Muscle of leg (tissue), 11 donors: ENCODE data around the gene RAMACL. TPM values are rescaled to one million over a fixed set of nuclear protein-coding genes. Genes with fewer than 3 reads are reported as not detected.

ENCODE experiments used
- DNase-seq: peaks from one replicate; pipeline ENCODE4 v3.0.0; 2013
- H3K27ac ChIP-seq: one replicate; pipeline ENCODE4 v1.5.1; 2013; ENCODE audit warnings: mild to moderate bottlenecking, low read length, control low read depth
- H3K27me3 ChIP-seq: one replicate; pipeline ENCODE4 v1.6.1; 2013; ENCODE audit warnings: low read length; ENCODE audit not compliant: control insufficient read depth, insufficient read depth
- H3K36me3 ChIP-seq: one replicate; pipeline ENCODE4 v1.6.1; 2013; ENCODE audit warnings: low read length; ENCODE audit not compliant: control insufficient read depth, insufficient read depth
- H3K4me1 ChIP-seq: one replicate; pipeline ENCODE4 v1.6.1; 2013; ENCODE audit warnings: low read length; ENCODE audit not compliant: control insufficient read depth, insufficient read depth
- H3K4me3 ChIP-seq: one replicate; pipeline ENCODE4 v1.5.1; 2013; ENCODE audit warnings: low read length, control low read depth
- H3K9me3 ChIP-seq: replicated peaks from 2 replicates; pipeline ENCODE4 v1.6.1; 2013; ENCODE audit warnings: low read depth, low read length; ENCODE audit not compliant: control insufficient read depth
- WGBS: methylation state at CpG from one replicate; pipeline ENCODE4 v1.1.5; 2013; ENCODE audit warnings: missing lambda C conversion rate; ENCODE audit not compliant: insufficient coverage; 5-methylcytosine and 5-hydroxymethylcytosine counted together
- polyA plus RNA-seq, 8 donors: library from polyadenylated mRNA; unstranded; fragments of 120-200 nt; gene quantifications; one replicate each; pipeline versions ENCODE4 v1.2.1 to v1.2.3, GENCODE V29; 2013; ENCODE audit warnings: inconsistent platforms in 1 of 8, low replicate concordance in 1 of 8; ENCODE audit not compliant: insufficient read length in 8 of 8, insufficient read depth in 1 of 8
- total RNA-seq: library from RNA; stranded (reverse); fragments of 120-200 nt; gene quantifications from one replicate; pipeline ENCODE4 v1.2.4, GENCODE V29; 2013

RAMACL gene
- total and polyA plus RNA-seq, 9 donors: 0.11 to 0.71 (median 0.15) TPM; not detected in 3

GRCh38 chr6:166618866-166619761 lies 32.6 kb upstream of the RAMACL start:
- Histone ChIP-seq H3K4me1 (peaks cover 37% of the 10 kb centered on the region), H3K27ac (no peak overlapping the region), H3K9me3 (no peaks in the 10 kb centered on the region), H3K27me3 (no peaks in the 10 kb centered on the region), H3K36me3 (peaks cover 14% of the 10 kb centered on the region), H3K4me3 (no peak overlapping the region)
- no peak for DNase-seq
- WGBS: 78% methylated on average over 17 of the region's 27 CpGs

- WGBS: 100% methylated on average over 2 of the region's 4 CpGs
- H3K27ac ChIP-seq: no peak overlapping the region
Observed at GRCh38 chr6:166618251-166618650, 31.8 kb upstream of the RAMACL start.

GRCh38 chr6:166617359-166617758 lies 30.9 kb upstream of the RAMACL start:
- Histone ChIP-seq H3K36me3 (peaks cover 14% of the 10 kb centered on the region), H3K4me3 (no peak overlapping the region), H3K27ac (no peak overlapping the region), H3K27me3 (no peaks in the 10 kb centered on the region), H3K4me1 (peaks cover 53% of the 10 kb centered on the region), H3K9me3 (no peaks in the 10 kb centered on the region)
- WGBS: 87% methylated on average over 6 of the region's 7 CpGs
- no peak for DNase-seq

More at GRCh38 chr6:166618251-166618650, 31.8 kb upstream of the RAMACL start:
- DNase-seq: no peak
- Histone ChIP-seq H3K4me3 (no peak overlapping the region), H3K9me3 (no peaks in the 10 kb centered on the region), H3K36me3 (peaks cover 14% of the 10 kb centered on the region), H3K4me1 (peaks cover 44% of the 10 kb centered on the region), H3K27me3 (no peaks in the 10 kb centered on the region)

GRCh38 chr6:166616261-166617238 lies 30.1 kb upstream of the RAMACL start:
- H3K4me1 ChIP-seq: peaks cover 61% of the 10 kb centered on the region

GRCh38 chr6:166615059-166615770 lies 28.7 kb upstream of the RAMACL start:
- 87% methylated on average over 14 of the region's 21 CpGs for WGBS
- no peak overlapping the region for H3K4me3 ChIP-seq
- DNase-seq: no peak
- peaks cover 14% of the 10 kb centered on the region for H3K36me3 ChIP-seq
- H3K9me3 ChIP-seq: no peaks in the 10 kb centered on the region
- H3K27me3 ChIP-seq: no peaks in the 10 kb centered on the region
- peak overlapping the region; percentile 3 for H3K27ac ChIP-seq
- H3K4me1 ChIP-seq: peaks cover 56% of the 10 kb centered on the region

More at GRCh38 chr6:166616261-166617238, 30.1 kb upstream of the RAMACL start:
- no peaks in the 10 kb centered on the region for H3K9me3 ChIP-seq
- no peak overlapping the region for H3K27ac ChIP-seq
- WGBS: 94% methylated on average over 15 of the region's 22 CpGs
- no peak overlapping the region for H3K4me3 ChIP-seq
- H3K36me3 ChIP-seq: peaks cover 14% of the 10 kb centered on the region
- H3K27me3 ChIP-seq: no peaks in the 10 kb centered on the region
- DNase-seq: no peak

GRCh38 chr6:166614589-166614988 lies 28.1 kb upstream of the RAMACL start:
- peaks cover 14% of the 10 kb centered on the region for H3K36me3 ChIP-seq
- H3K27me3 ChIP-seq: no peaks in the 10 kb centered on the region
- peaks cover 56% of the 10 kb centered on the region for H3K4me1 ChIP-seq
- H3K4me3 ChIP-seq: no peak overlapping the region
- no peak for DNase-seq
- H3K9me3 ChIP-seq: no peaks in the 10 kb centered on the region
- peak overlapping the region; percentile 20 for H3K27ac ChIP-seq
- WGBS: 91% methylated on average over 9 of the region's 10 CpGs

- no peak for DNase-seq
- Histone ChIP-seq H3K36me3 (peaks cover 14% of the 10 kb centered on the region), H3K27me3 (no peaks in the 10 kb centered on the region), H3K4me1 (peaks cover 53% of the 10 kb centered on the region), H3K27ac (peak overlapping the region; percentile 20), H3K4me3 (no peak overlapping the region), H3K9me3 (no peaks in the 10 kb centered on the region)
- 57% methylated on average over 10 of the region's 12 CpGs for WGBS
Observed at GRCh38 chr6:166614171-166614583, 27.7 kb upstream of the RAMACL start.

- H3K4me3 ChIP-seq: no peak overlapping the region
- H3K36me3 ChIP-seq: peaks cover 5% of the 10 kb centered on the region
- WGBS: 84% methylated on average over 6 of the region's 7 CpGs
- H3K4me1 ChIP-seq: peaks cover 47% of the 10 kb centered on the region
- no peak for DNase-seq
- no peaks in the 10 kb centered on the region for H3K27me3 ChIP-seq
- no peaks in the 10 kb centered on the region for H3K9me3 ChIP-seq
- H3K27ac ChIP-seq: no peak overlapping the region
Observed at GRCh38 chr6:166613027-166613426, 26.5 kb upstream of the RAMACL start.

- Histone ChIP-seq H3K27me3 (no peaks in the 10 kb centered on the region), H3K4me1 (peaks cover 47% of the 10 kb centered on the region), H3K36me3 (peaks cover 1% of the 10 kb centered on the region), H3K4me3 (no peak overlapping the region), H3K27ac (no peak overlapping the region), H3K9me3 (no peaks in the 10 kb centered on the region)
- WGBS: 68% methylated on average over 7 of the region's 11 CpGs
- DNase-seq: peak; percentile 59
Observed at GRCh38 chr6:166612471-166612881, 26.0 kb upstream of the RAMACL start.
